ENCODE results near the gene BNIPL. TPM values are rescaled to one million over a fixed set of nuclear protein-coding genes. Genes with fewer than 3 reads are reported as not detected.

The BNIPL gene
- polyA plus RNA-seq, 1 donor, result 1.3 TPM

GRCh38 chr1:151056149-151056548 is 19.8 kb downstream of the BNIPL start:
- Histone ChIP-seq H3K27ac (ENCODE audit: low read length) (peak overlapping the region; percentile 59), H3K4me3 (ENCODE audit: low read length) (no peak overlapping the region), H3K36me3 (ENCODE audit: control insufficient read depth, insufficient read depth, low read length) (peaks cover 47% of the 10 kb centered on the region), H3K9me3 (ENCODE audit: control insufficient read depth, low read depth, low read length) (no peaks in the 10 kb centered on the region), H3K27me3 (ENCODE audit: control insufficient read depth, insufficient read depth, low read length) (no peaks in the 10 kb centered on the region), H3K4me1 (ENCODE audit: control insufficient read depth, insufficient read depth, low read length) (peaks cover 26% of the 10 kb centered on the region)
- DNase-seq, result no peak
- WGBS (ENCODE audit: insufficient coverage, low lambda C conversion rate), result 67% methylated on average over 2 of the region's 2 CpGs

GRCh38 chr1:151058692-151059091 is 22.3 kb downstream of the BNIPL start:
- Histone ChIP-seq H3K27ac (ENCODE audit: low read length) (peak overlapping the region; percentile 82), H3K36me3 (ENCODE audit: control insufficient read depth, insufficient read depth, low read length) (peaks cover 23% of the 10 kb centered on the region), H3K4me1 (ENCODE audit: control insufficient read depth, insufficient read depth, low read length) (peaks cover 26% of the 10 kb centered on the region), H3K27me3 (ENCODE audit: control insufficient read depth, insufficient read depth, low read length) (no peaks in the 10 kb centered on the region), H3K9me3 (ENCODE audit: control insufficient read depth, low read depth, low read length) (no peaks in the 10 kb centered on the region), H3K4me3 (ENCODE audit: low read length) (peak overlapping the region; percentile 94)
- WGBS (ENCODE audit: insufficient coverage, low lambda C conversion rate), result no CpG with 5 or more reads among the region's 10 CpGs
- peak in 1 of 2 donors; percentile 70 for DNase-seq

GRCh38 chr1:151059109-151060006 is 23.0 kb downstream of the BNIPL start, which contains the start of gene CDC42SE1:
TSS of gene CDC42SE1 (minus strand) at chr1:151059622. CDS start at chr1:151055730, 3,892 bp downstream.
- peak within 1 kb of the TSS; percentile 94 for H3K4me3 ChIP-seq (ENCODE audit: low read length)
- peak within 1 kb of the TSS; percentile 82 for H3K27ac ChIP-seq (ENCODE audit: low read length)
- WGBS (ENCODE audit: insufficient coverage, low lambda C conversion rate), result 0% methylated on average over 1 of the region's 58 CpGs
- no peaks in the 10 kb centered on the region for H3K27me3 ChIP-seq (ENCODE audit: control insufficient read depth, insufficient read depth, low read length)
- H3K36me3 ChIP-seq (ENCODE audit: control insufficient read depth, insufficient read depth, low read length), result peaks cover 16% of the 10 kb centered on the region
- peak; percentile 88 to 91 for DNase-seq
- peaks cover 26% of the 10 kb centered on the region for H3K4me1 ChIP-seq (ENCODE audit: control insufficient read depth, insufficient read depth, low read length)
- no peaks in the 10 kb centered on the region for H3K9me3 ChIP-seq (ENCODE audit: control insufficient read depth, low read depth, low read length)

GRCh38 chr1:151060007-151060656 is 23.7 kb downstream of the BNIPL start, which contains the start of gene MLLT11:
TSS of gene MLLT11 (plus strand) at chr1:151060397. CDS start at chr1:151067225, 6,828 bp downstream.
- peaks cover 24% of the 10 kb centered on the region for H3K4me1 ChIP-seq (ENCODE audit: control insufficient read depth, insufficient read depth, low read length)
- no CpG with 5 or more reads among the region's 15 CpGs for WGBS (ENCODE audit: insufficient coverage, low lambda C conversion rate)
- peak within 1 kb of the TSS; percentile 82 for H3K27ac ChIP-seq (ENCODE audit: low read length)

GRCh38 chr1:151060657-151061421 is 24.5 kb downstream of the BNIPL start:
- Histone ChIP-seq H3K4me3 (ENCODE audit: low read length) (peak overlapping the region; percentile 94), H3K36me3 (ENCODE audit: control insufficient read depth, insufficient read depth, low read length) (peaks cover 2% of the 10 kb centered on the region), H3K9me3 (ENCODE audit: control insufficient read depth, low read depth, low read length) (no peaks in the 10 kb centered on the region), H3K27me3 (ENCODE audit: control insufficient read depth, insufficient read depth, low read length) (no peaks in the 10 kb centered on the region), H3K27ac (ENCODE audit: low read length) (peak overlapping the region; percentile 82), H3K4me1 (ENCODE audit: control insufficient read depth, insufficient read depth, low read length) (peaks cover 17% of the 10 kb centered on the region)
- no CpG with 5 or more reads among the region's 4 CpGs for WGBS (ENCODE audit: insufficient coverage, low lambda C conversion rate)
- no peak for DNase-seq

More at GRCh38 chr1:151060007-151060656, 23.7 kb downstream of the BNIPL start, which contains the start of gene MLLT11:
- no peaks in the 10 kb centered on the region for H3K27me3 ChIP-seq (ENCODE audit: control insufficient read depth, insufficient read depth, low read length)
- H3K9me3 ChIP-seq (ENCODE audit: control insufficient read depth, low read depth, low read length), result no peaks in the 10 kb centered on the region
- H3K36me3 ChIP-seq (ENCODE audit: control insufficient read depth, insufficient read depth, low read length), result peaks cover 9% of the 10 kb centered on the region
- peak; percentile 56 to 71 for DNase-seq
- peak within 1 kb of the TSS; percentile 94 for H3K4me3 ChIP-seq (ENCODE audit: low read length)

- H3K27ac ChIP-seq (ENCODE audit: low read length), result no peak overlapping the region
- H3K4me3 ChIP-seq (ENCODE audit: low read length), result no peak overlapping the region
- H3K9me3 ChIP-seq (ENCODE audit: control insufficient read depth, low read depth, low read length), result no peaks in the 10 kb centered on the region
- no peaks in the 10 kb centered on the region for H3K36me3 ChIP-seq (ENCODE audit: control insufficient read depth, insufficient read depth, low read length)
- H3K27me3 ChIP-seq (ENCODE audit: control insufficient read depth, insufficient read depth, low read length), result no peaks in the 10 kb centered on the region
- whole genome bisulfite sequencing (ENCODE audit: insufficient coverage, low lambda C conversion rate), result no CpG with 5 or more reads among the region's 2 CpGs
- H3K4me1 ChIP-seq (ENCODE audit: control insufficient read depth, insufficient read depth, low read length), result peaks cover 12% of the 10 kb centered on the region
- no peak for DNase-seq
Observed at GRCh38 chr1:151061704-151062103, 25.3 kb downstream of the BNIPL start.

- WGBS (ENCODE audit: insufficient coverage, low lambda C conversion rate), result no CpG with 5 or more reads among the region's 3 CpGs
- DNase-seq, result peak in 1 of 2 donors; percentile 25
Observed at GRCh38 chr1:151062741-151063371, 26.5 kb downstream of the BNIPL start.

GRCh38 chr1:151065089-151065645 is 28.8 kb downstream of the BNIPL start:
- Histone ChIP-seq H3K36me3 (ENCODE audit: control insufficient read depth, insufficient read depth, low read length) (no peaks in the 10 kb centered on the region), H3K4me3 (ENCODE audit: low read length) (no peak overlapping the region), H3K27me3 (ENCODE audit: control insufficient read depth, insufficient read depth, low read length) (no peaks in the 10 kb centered on the region), H3K27ac (ENCODE audit: low read length) (no peak overlapping the region), H3K4me1 (ENCODE audit: control insufficient read depth, insufficient read depth, low read length) (no peaks in the 10 kb centered on the region), H3K9me3 (ENCODE audit: control insufficient read depth, low read depth, low read length) (no peaks in the 10 kb centered on the region)
- no peak for DNase-seq

More at GRCh38 chr1:151062741-151063371, 26.5 kb downstream of the BNIPL start:
- peaks cover 9% of the 10 kb centered on the region for H3K4me1 ChIP-seq (ENCODE audit: control insufficient read depth, insufficient read depth, low read length)
- no peaks in the 10 kb centered on the region for H3K9me3 ChIP-seq (ENCODE audit: control insufficient read depth, low read depth, low read length)
- H3K27ac ChIP-seq (ENCODE audit: low read length), result no peak overlapping the region
- H3K36me3 ChIP-seq (ENCODE audit: control insufficient read depth, insufficient read depth, low read length), result no peaks in the 10 kb centered on the region
- no peak overlapping the region for H3K4me3 ChIP-seq (ENCODE audit: low read length)
- no peaks in the 10 kb centered on the region for H3K27me3 ChIP-seq (ENCODE audit: control insufficient read depth, insufficient read depth, low read length)

GRCh38 chr1:151067185-151067584 is 30.8 kb downstream of the BNIPL start:
- no peak for DNase-seq
- Histone ChIP-seq H3K4me1 (ENCODE audit: control insufficient read depth, insufficient read depth, low read length) (peaks cover 4% of the 10 kb centered on the region), H3K27me3 (ENCODE audit: control insufficient read depth, insufficient read depth, low read length) (no peaks in the 10 kb centered on the region), H3K9me3 (ENCODE audit: control insufficient read depth, low read depth, low read length) (no peaks in the 10 kb centered on the region), H3K36me3 (ENCODE audit: control insufficient read depth, insufficient read depth, low read length) (no peaks in the 10 kb centered on the region), H3K27ac (ENCODE audit: low read length) (no peak overlapping the region), H3K4me3 (ENCODE audit: low read length) (no peak overlapping the region)
- no CpG with 5 or more reads among the region's 4 CpGs for WGBS (ENCODE audit: insufficient coverage, low lambda C conversion rate)
